CD14-positive monocyte (primary cell): ENCODE measurements around the gene SSBP2. TPM values are rescaled to one million over a fixed set of nuclear protein-coding genes. Genes with fewer than 3 reads are reported as not detected.

Experiments used
- DNase-seq, 3 donors: peaks; one replicate each; pipeline ENCODE4 v3.0.0-alpha.2; 2011 to 2022
- H2AFZ ChIP-seq: 2 replicates; pipeline ENCODE4 v1.6.0; 2012; ENCODE audit warnings: mild to moderate bottlenecking, low read depth, low read length, inconsistent platforms; ENCODE audit not compliant: insufficient read depth, poor library complexity, severe bottlenecking
- H3K27ac ChIP-seq, 2 donors: 1 replicate in 1 of 2; 2 replicates in 1 of 2; pipeline ENCODE4 v1.5.1; 2012 to 2013; ENCODE audit warnings: low read length in 2 of 2, control low read depth in 1 of 2, inconsistent platforms in 1 of 2, low read depth in 1 of 2, mild to moderate bottlenecking in 1 of 2
- H3K27me3 ChIP-seq, 2 donors: one replicate each; pipeline versions ENCODE4 v1.6.0 to v1.6.1; 2011 to 2013; ENCODE audit warnings: low read length in 2 of 2; ENCODE audit not compliant: control insufficient read depth in 2 of 2, insufficient read depth in 2 of 2
- H3K36me3 ChIP-seq, 2 donors: replicated peaks in 1 of 2; 1 replicate in 1 of 2; 2 replicates in 1 of 2; pipeline versions ENCODE4 v1.5.1 to v1.6.1; 2012 to 2013; ENCODE audit warnings: low read length in 2 of 2, control low read depth in 1 of 2, inconsistent platforms in 1 of 2, mild to moderate bottlenecking in 1 of 2; ENCODE audit not compliant: insufficient read depth in 2 of 2, control insufficient read depth in 1 of 2
- H3K4me1 ChIP-seq, 2 donors: 1 replicate in 1 of 2; 2 replicates in 1 of 2; pipeline versions ENCODE4 v1.5.1 to v1.6.1; 2012 to 2013; ENCODE audit warnings: low read length in 2 of 2, control low read depth in 1 of 2, inconsistent platforms in 1 of 2, mild to moderate bottlenecking in 1 of 2, moderate library complexity in 1 of 2; ENCODE audit not compliant: insufficient read depth in 2 of 2, control insufficient read depth in 1 of 2
- H3K4me2 ChIP-seq: replicated peaks from 2 replicates; pipeline ENCODE3; 2012; ENCODE audit warnings: low read length, moderate library complexity, mild to moderate bottlenecking; ENCODE audit not compliant: poor library complexity, severe bottlenecking; ENCODE audit errors: extremely low read depth
- H3K4me3 ChIP-seq, 3 experiments: fragments of 200-600 bp in 1 of 3; sonication (generic) in 1 of 3; replicated peaks in 1 of 3; 1 replicate in 2 of 3; 2 replicates in 1 of 3; pipeline ENCODE4 v1.5.1; 2011 to 2013; ENCODE audit warnings: low read length in 3 of 3, mild to moderate bottlenecking in 3 of 3, control low read depth in 2 of 3, low read depth in 2 of 3, inconsistent platforms in 1 of 3, moderate library complexity in 1 of 3
- H3K79me2 ChIP-seq: 2 replicates; pipeline ENCODE4 v1.6.0; 2012; ENCODE audit warnings: mild to moderate bottlenecking, control low read depth, inconsistent platforms, low read length, moderate library complexity; ENCODE audit not compliant: insufficient read depth
- H3K9ac ChIP-seq: 2 replicates; pipeline ENCODE4 v1.6.0; 2017; ENCODE audit warnings: low read length, mild to moderate bottlenecking; ENCODE audit not compliant: insufficient read depth, poor library complexity, severe bottlenecking
- H3K9me3 ChIP-seq, 2 donors: replicated peaks in 1 of 2; 1 replicate in 1 of 2; 2 replicates in 1 of 2; pipeline versions ENCODE4 v1.5.1 to v1.6.1; 2012 to 2013; ENCODE audit warnings: low read length in 2 of 2, control low read depth in 1 of 2; ENCODE audit not compliant: control insufficient read depth in 1 of 2, insufficient read depth in 1 of 2
- H4K20me1 ChIP-seq: 2 replicates; pipeline ENCODE4 v1.6.0; 2012; ENCODE audit warnings: mild to moderate bottlenecking, low read length, control low read depth, moderate library complexity; ENCODE audit not compliant: insufficient read depth
- H3K27ac Mint-ChIP-seq, 7 donors: one replicate each; pipeline ENCODE4 v1.8.0; 2020; ENCODE audit warnings: mild to moderate bottlenecking in 7 of 7, mixed read lengths in 7 of 7, moderate library complexity in 6 of 7, inconsistent platforms in 2 of 7
- H3K27me3 Mint-ChIP-seq, 3 donors: one replicate each; pipeline ENCODE4 v1.8.0; 2021 to 2022; ENCODE audit warnings: low read depth in 3 of 3, mild to moderate bottlenecking in 3 of 3, mixed read lengths in 3 of 3, moderate library complexity in 3 of 3, inconsistent platforms in 1 of 3
- H3K36me3 Mint-ChIP-seq, 2 donors: one replicate each; pipeline ENCODE4 v1.8.0; 2020; ENCODE audit warnings: mixed read lengths in 2 of 2, inconsistent platforms in 1 of 2, mild to moderate bottlenecking in 1 of 2
- H3K4me1 Mint-ChIP-seq: one replicate; pipeline ENCODE4 v1.8.0; 2020; ENCODE audit warnings: mild to moderate bottlenecking, mixed read lengths
- H3K4me3 Mint-ChIP-seq, 2 donors: one replicate each; pipeline ENCODE4 v1.8.0; 2020; ENCODE audit warnings: mild to moderate bottlenecking in 2 of 2, mixed read lengths in 2 of 2, moderate library complexity in 1 of 2
- H3K9me3 Mint-ChIP-seq, 7 donors: one replicate each; pipeline ENCODE4 v1.8.0; 2020 to 2022; ENCODE audit warnings: mixed read lengths in 7 of 7, mild to moderate bottlenecking in 6 of 7, moderate library complexity in 6 of 7, inconsistent platforms in 2 of 7
- CTCF ChIP-seq: fragments of 200-600 bp; IDR thresholded peaks from one replicate; pipeline ENCODE4 v1.8.0; 2022; ENCODE audit warnings: antibody characterized with exemption, mild to moderate bottlenecking
- WGBS: methylation state at CpG from one replicate; pipeline ENCODE4 v1.1.5; 2013; ENCODE audit warnings: missing lambda C conversion rate; ENCODE audit not compliant: insufficient coverage; 5-methylcytosine and 5-hydroxymethylcytosine counted together
- intact Hi-C, 2 donors: fragments of 100-400 bp; cut with micrococcal nuclease; formaldehyde crosslinking; loops; one replicate each; pipeline versions ENCODE4 v1.15.0 to v1.15.1; 2023
- polyA plus RNA-seq, 3 donors: library from polyadenylated mRNA; depleted of rRNA in 1 of 3; unstranded in 2 of 3; stranded (reverse) in 1 of 3; fragments of 300-500 nt in 2 of 3; fragments of >200 nt in 1 of 3; fragmentation: Illumina TruSeq in 2 of 3; gene quantifications; 1 replicate in 2 of 3; 2 replicates in 1 of 3; pipeline ENCODE4 v1.2.3, GENCODE V29; 2012 to 2021

The SSBP2 gene
- polyA plus RNA-seq, 3 donors: 29.1 to 55.2 (median 53.4) TPM

GRCh38 chr5:81554647-81555046 is 196.2 kb downstream of the SSBP2 start:
- no peaks in the 10 kb centered on the region for H3K4me1 ChIP-seq
- no peak overlapping the region for H3K9ac ChIP-seq
- intact Hi-C loops: no loop called here
- no peaks in the 10 kb centered on the region for H3K36me3 ChIP-seq
- peaks cover 0 to 13% of the 10 kb centered on the region in 2 donors for H3K36me3 Mint-ChIP-seq
- H2AFZ ChIP-seq: no peak overlapping the region
- WGBS: no CpG with 5 or more reads among the region's 1 CpG
- H3K79me2 ChIP-seq: no peaks in the 10 kb centered on the region
- H3K4me3 Mint-ChIP-seq: no peak overlapping the region
- H3K27me3 Mint-ChIP-seq: no peaks in the 10 kb centered on the region
- no peak overlapping the region for H3K4me2 ChIP-seq
- H3K4me1 Mint-ChIP-seq: peaks cover 4% of the 10 kb centered on the region
- no peaks in the 10 kb centered on the region for H3K9me3 Mint-ChIP-seq
- H3K9me3 ChIP-seq: no peaks in the 10 kb centered on the region
- no peak overlapping the region for H3K4me3 ChIP-seq
- no peak overlapping the region for H3K27ac Mint-ChIP-seq
- no peaks in the 10 kb centered on the region for H3K27me3 ChIP-seq
- H3K27ac ChIP-seq: no peak overlapping the region
- no peak for TF ChIP-seq CTCF
- DNase-seq: no peak
- H4K20me1 ChIP-seq: no peaks in the 10 kb centered on the region

- TF ChIP-seq CTCF: no peak
Observed at GRCh38 chr5:81553567-81554212, 197.2 kb downstream of the SSBP2 start.

More at GRCh38 chr5:81553567-81554212, 197.2 kb downstream of the SSBP2 start:
- no peaks in the 10 kb centered on the region for H3K4me1 ChIP-seq
- H3K27me3 Mint-ChIP-seq: no peaks in the 10 kb centered on the region
- H3K9me3 ChIP-seq: no peaks in the 10 kb centered on the region
- intact Hi-C loops: no loop called here
- no peaks in the 10 kb centered on the region for H3K79me2 ChIP-seq
- H3K36me3 Mint-ChIP-seq: peaks cover 0 to 13% of the 10 kb centered on the region in 2 donors
- H3K4me3 ChIP-seq: no peak overlapping the region
- H3K27me3 ChIP-seq: no peaks in the 10 kb centered on the region
- DNase-seq: no peak
- H3K9ac ChIP-seq: no peak overlapping the region
- no peak overlapping the region for H3K4me3 Mint-ChIP-seq
- no peak overlapping the region for H2AFZ ChIP-seq
- H3K27ac ChIP-seq: no peak overlapping the region
- WGBS: no CpG with 5 or more reads among the region's 1 CpG
- H3K4me2 ChIP-seq: no peak overlapping the region
- H3K4me1 Mint-ChIP-seq: peaks cover 4% of the 10 kb centered on the region
- peak overlapping the region in 1 of 7 donors; percentile 27 for H3K27ac Mint-ChIP-seq
- no peaks in the 10 kb centered on the region for H4K20me1 ChIP-seq
- H3K9me3 Mint-ChIP-seq: no peaks in the 10 kb centered on the region
- H3K36me3 ChIP-seq: no peaks in the 10 kb centered on the region
